Cerebellar nuclear complex (tissue), 1 donor: Measurements from ENCODE around the gene RNGTT.
A peak's percentile ranks its signal among the peaks of the same experiment; 100 is the strongest.
"Not testable (repeated sequence)": the region's sequence is repeated elsewhere in the genome, so short reads cannot be mapped to it uniquely, and the experiment has no call there.

Experiments
- DNase-seq, 2 experiments: peaks; one replicate each; lab custom pipeline; 2025; lab: John Stamatoyannopoulos, UW

Gene RNGTT

GRCh38 chr6:88807622-88808021 is 155.8 kb downstream of the RNGTT start:
- DNase-seq = no peak

DNA sequence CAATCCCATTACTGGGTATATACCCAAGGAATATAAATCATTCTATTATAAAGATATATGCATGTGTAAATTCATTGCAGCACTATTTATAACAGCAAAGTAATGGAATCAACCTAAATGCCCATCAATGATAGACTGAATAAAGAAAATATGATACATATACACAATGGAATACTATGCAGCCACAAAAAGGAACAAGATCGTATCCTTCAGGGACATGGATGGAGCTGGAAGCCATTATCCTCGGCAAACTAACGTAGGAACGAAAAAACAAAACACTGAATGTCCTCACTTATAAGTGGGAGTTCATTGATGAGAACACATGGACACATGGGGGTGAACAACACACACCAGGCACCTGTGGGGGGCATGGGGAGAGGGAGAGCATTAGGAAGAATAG is 156.7 kb downstream of the RNGTT start:
- no peak for DNase-seq

- DNase-seq = no peak
Observed at GRCh38 chr6:88804701-88805100, 158.7 kb downstream of the RNGTT start.

DNA sequence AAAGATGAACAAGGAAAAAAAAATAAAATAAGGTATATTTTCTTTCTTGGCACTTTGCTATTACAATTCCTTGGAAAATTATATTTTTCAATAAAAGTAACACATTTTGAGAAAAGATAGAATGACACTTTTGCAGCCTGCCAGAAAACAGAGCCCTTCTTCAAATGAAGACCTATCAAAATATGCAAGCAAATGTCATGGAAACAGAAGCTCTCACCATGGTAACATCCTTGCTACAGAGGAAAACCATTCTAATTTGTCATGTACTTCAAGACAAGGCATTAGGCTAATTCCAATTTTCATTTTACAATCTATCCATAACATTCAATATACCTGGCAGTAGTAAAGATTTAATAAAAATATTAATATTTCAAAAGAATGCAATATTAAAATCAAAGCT is 177.9 kb downstream of the RNGTT start:
- no peak for DNase-seq

DNA sequence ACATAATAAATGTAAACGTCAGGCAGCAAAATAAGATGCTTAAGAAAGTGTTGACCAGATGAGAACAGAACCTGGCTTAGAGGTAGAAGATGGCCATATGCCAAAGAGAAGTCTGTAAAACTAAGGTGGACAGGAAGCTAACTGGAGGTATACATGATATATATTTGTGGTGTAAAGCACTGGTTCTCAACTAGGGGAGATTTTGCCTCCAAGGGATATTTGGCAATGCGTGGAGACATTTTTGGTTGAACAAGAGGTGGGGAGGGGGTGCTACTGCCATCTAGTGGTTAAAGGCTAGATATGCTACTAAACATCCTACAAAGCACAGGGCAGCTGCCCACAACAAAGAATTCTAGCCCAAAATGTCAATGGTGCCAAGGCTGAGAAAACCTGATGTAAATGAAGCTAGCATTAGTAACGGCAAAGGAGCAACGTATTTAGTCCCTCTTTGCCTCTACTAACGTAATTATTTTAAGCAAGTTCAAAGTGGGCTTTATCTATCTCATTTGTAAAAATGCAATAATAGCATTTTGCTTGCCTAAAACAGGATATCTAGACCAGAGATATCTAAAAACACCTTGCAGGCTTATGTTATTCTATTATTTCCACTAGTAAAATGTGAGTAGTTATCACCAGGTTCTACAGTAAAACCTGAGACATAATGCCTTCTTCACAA is 182.6 kb downstream of the RNGTT start:
- peak in 1 of 2 experiments; percentile 35 for DNase-seq

DNA sequence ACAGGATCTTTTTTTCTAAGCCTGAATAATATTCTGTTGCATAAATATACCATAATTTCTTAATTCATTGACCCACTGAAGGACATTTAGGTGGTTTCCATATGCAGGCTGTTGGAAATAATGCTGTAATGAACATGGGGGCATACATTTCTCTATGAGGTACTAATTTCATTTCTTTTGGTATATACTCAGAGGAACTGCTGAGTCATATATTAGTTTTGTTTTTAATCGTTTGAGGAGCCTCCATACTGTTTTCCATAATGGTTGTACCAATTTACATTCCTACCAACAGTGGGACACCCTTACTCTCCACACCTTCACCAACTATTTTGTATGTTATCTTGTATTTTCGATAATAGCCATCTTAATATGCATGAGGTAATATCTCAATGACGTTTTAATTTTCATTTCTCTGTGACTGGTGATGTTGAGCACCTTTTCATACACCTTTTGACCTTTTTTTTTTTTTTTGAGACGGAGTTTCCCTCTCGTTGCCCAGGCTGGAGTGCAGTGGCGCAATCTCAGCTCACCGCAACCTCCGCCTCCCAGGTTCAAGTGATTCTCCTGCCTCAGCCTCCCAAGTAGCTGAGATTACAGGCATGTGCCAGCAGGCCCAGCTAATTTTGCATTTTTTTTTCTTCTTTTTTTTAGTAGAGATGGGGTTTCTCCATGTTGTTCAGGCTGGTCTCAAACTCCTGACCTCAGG is 187.4 kb downstream of the RNGTT start:
- no peak for DNase-seq

GRCh38 chr6:88768114-88768513 is 195.3 kb downstream of the RNGTT start:
- DNase-seq = not testable (repeated sequence)

GRCh38 chr6:88764081-88764480 is 199.3 kb downstream of the RNGTT start:
- no peak for DNase-seq

- DNase-seq = no peak
Observed at GRCh38 chr6:88763160-88763559, 200.3 kb downstream of the RNGTT start.

- DNase-seq = no peak
Observed at GRCh38 chr6:88761237-88762031, 202.0 kb downstream of the RNGTT start.

GRCh38 chr6:88760091-88760490 is 203.3 kb downstream of the RNGTT start:
- DNase-seq = no peak

- no peak for DNase-seq
Observed at GRCh38 chr6:88750936-88751335, 212.5 kb downstream of the RNGTT start.

DNA sequence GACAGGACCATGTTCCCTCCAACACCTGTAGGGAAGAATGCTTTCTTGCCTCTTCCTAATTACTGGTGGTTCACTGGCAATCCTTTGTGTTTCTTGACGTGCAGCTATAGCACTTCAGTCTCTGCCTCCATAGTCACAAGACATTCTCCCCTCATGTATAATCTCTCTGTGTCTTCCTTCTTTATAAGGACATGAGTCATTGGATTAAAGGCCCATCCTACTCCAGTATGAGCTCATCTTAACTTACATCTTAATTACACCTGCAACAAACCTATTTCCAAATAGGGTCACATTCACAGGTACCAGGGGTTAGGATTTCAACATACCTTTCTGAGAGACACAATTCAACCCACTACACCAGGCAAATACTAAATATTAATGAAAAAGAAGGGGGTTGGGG is 213.6 kb downstream of the RNGTT start:
- DNase-seq = no peak

DNA sequence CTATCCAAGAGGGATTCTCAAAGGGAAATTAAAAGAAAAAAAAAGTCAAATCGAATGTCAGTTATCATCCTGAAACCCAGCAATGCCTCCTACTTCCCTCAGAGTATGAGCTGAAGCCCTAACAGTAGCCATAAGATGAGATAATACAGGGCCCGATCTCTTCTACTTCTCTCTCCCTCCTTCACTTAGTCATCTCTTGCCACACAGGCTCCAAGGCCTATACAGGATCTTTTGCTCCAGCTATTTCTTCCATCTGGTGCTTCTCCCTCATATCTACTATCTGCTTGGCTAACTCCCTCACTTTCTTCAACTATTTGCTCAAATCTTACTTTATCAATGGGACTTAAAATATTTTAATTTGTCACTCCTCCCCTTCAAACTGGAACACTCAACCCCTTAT is 215.3 kb downstream of the RNGTT start:
- DNase-seq = no peak

GRCh38 chr6:88741939-88742338 is 221.5 kb downstream of the RNGTT start:
- DNase-seq = no peak

GRCh38 chr6:88741071-88741470 is 222.3 kb downstream of the RNGTT start:
- DNase-seq = no peak

DNA sequence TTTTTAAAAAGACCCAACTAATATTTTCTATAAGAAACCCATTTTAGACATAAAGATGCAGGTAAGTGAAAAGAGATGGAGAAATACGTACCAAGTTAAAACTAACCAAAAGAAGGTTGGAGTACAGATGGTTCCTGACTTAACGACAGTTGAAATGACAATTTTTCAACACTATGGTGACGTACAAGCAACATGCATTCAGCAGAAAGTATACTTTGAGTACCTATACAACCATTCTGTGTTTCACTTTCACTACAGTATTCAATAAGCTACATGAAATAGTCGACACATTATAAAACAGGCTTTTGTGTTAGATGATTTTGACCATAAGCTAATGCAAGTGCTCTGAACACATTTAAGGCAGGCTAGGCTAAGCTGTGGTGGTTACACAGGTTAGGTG is 228.9 kb downstream of the RNGTT start:
- DNase-seq = no peak

DNA sequence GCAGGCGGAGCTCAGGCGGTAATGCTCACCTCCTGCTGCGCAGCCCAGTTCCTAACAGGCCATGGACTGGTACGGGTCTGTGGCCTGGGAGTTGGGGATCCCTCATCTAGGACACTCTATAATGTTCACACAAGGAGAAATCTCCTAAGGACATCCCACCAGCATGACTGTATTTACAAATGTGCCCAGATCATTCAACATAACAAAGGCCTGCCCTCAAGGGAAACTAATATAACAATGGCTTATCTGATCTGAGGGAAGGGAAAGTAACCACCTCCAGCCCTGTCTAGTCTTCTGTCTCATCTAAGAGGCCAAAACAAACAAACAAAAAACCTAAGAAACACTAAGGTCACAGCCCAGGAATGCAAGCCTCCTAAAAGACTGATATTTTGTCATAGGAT is 232.8 kb downstream of the RNGTT start:
- DNase-seq = no peak

DNA sequence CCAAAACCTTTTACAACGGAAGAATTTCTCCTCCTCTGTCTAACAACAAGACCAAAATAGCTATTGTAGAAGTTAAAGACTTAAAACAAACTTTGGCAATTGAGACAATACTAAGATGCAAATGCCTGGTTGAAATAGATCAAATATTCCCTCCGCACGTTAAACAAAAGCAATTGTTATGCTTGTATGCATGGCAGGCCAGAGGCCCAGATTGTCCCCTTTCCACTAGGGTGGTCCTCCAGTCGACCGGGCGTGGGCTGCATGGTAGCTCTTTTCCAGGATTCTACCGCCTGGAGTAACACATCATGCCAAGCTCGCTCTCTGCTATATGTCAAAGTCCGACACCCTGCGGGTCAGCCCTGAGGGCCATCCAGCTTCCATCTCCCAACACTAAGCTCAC is 234.7 kb downstream of the RNGTT start:
- no peak for DNase-seq

- DNase-seq = not testable (repeated sequence)
Observed at GRCh38 chr6:88726409-88726808, 237.0 kb downstream of the RNGTT start.

DNA sequence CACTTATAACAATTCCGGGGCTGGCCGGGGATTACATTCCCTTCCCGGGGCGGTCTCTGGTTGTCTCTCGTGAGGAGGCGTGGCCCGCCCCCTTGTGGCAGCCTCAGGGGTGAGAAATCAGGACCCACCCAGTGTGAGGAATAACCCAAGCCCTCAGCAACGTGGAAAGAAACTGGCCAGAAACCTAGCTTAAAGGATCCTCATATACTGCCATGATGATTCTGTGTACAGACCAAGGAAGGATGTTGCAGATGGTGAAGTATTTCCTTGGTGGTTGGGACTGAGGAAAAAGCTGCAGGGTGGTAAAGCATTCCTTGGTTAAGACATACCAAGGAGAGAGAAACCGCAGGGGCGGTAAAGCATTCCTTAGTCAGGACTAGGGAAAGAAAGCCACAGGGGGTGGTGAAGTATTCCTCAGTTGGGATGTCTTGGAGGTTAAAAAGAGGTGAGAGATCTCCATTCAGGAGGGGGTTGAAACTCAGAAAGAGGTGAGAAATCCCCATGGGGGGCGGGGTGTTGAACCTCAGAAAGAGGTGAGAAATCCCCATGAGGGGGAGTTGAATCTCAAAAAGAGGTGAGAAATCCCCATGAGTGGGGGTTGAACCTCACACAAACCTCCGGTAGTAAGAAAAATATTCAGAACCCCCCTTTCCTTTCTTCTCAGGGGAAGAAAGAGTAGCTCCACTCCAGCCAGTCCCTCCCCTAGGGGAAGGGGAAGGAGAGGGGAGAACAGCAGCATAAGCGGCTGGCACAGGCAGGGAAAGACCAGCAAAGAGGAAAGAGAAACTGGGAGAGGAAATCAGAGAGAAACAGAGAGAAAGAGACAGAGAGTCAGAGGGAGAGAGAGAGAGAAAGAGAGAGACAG is 238.1 kb downstream of the RNGTT start:
- no peak for DNase-seq

DNA sequence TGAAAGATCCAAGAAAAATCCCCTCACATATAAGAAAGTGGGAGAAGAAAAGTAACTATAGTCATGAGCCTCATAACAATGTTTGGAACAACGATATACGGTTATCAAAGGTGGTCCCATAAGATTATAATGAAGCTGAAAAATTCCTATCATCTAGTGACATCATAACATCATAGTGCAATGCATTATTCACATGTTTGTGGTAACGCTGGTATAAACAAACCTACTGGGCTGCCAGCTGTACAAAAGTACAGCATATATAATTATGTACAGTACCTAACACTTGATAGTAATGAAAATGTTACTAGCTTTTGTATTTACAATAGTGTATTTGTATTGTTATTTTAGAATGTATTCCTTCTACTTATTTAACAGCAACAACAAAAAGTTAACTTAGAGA is 240.7 kb downstream of the RNGTT start:
- no peak for DNase-seq
